Calu3 (cell line): Measurements from ENCODE around the gene CTNNBL1. TPM values are rescaled to one million over a fixed set of nuclear protein-coding genes. Genes with fewer than 3 reads are reported as not detected.

ENCODE experiments used
- BruUV-seq: library from RNA; stranded (reverse); fragments of 400-500 nt; replicated peaks from 2 replicates; lab custom pipeline; 2021; lab: Mats Ljungman, UMichigan
- CTCF ChIA-PET: fragments of 300-600 bp; sonication (Branson Sonifier 250); formaldehyde crosslinking; loops from one replicate; lab custom pipeline; 2022; ENCODE audit warnings: antibody characterized with exemption; lab: Charles Lee
- DNase-seq: peaks from one replicate; pipeline ENCODE4 v3.0.0; 2022
- H3K27ac Mint-ChIP-seq: one replicate; pipeline ENCODE4 v1.8.0; 2022; ENCODE audit warnings: mixed read lengths; ENCODE audit not compliant: unreplicated experiment
- H3K27me3 Mint-ChIP-seq: one replicate; pipeline ENCODE4 v1.8.0; 2022; ENCODE audit warnings: mixed read lengths; ENCODE audit not compliant: unreplicated experiment
- H3K36me3 Mint-ChIP-seq: one replicate; pipeline ENCODE4 v1.8.0; 2022; ENCODE audit warnings: mild to moderate bottlenecking, moderate library complexity, mixed read lengths; ENCODE audit not compliant: insufficient read depth, unreplicated experiment
- H3K4me1 Mint-ChIP-seq: one replicate; pipeline ENCODE4 v1.8.0; 2022; ENCODE audit warnings: mild to moderate bottlenecking, low read depth, mixed read lengths; ENCODE audit not compliant: unreplicated experiment
- H3K4me3 Mint-ChIP-seq: one replicate; pipeline ENCODE4 v1.8.0; 2022; ENCODE audit warnings: mild to moderate bottlenecking, low read depth, moderate library complexity, mixed read lengths; ENCODE audit not compliant: unreplicated experiment
- H3K9me3 Mint-ChIP-seq: one replicate; pipeline ENCODE4 v1.8.0; 2022; ENCODE audit warnings: low read depth, mixed read lengths; ENCODE audit not compliant: unreplicated experiment
- CTCF ChIP-seq: fragments of 200-600 bp; IDR thresholded peaks from one replicate; pipeline ENCODE4 v1.8.0; 2022; ENCODE audit warnings: antibody characterized with exemption; ENCODE audit not compliant: unreplicated experiment
- intact Hi-C: fragments of 100-400 bp; cut with micrococcal nuclease; formaldehyde crosslinking; loops from one replicate; pipeline ENCODE4 v1.10.0; 2022; ENCODE audit not compliant: unreplicated experiment
- total RNA-seq: library from RNA; stranded (reverse); gene quantifications from 2 replicates; pipeline ENCODE4 v1.2.3, GENCODE V29; 2022

The CTNNBL1 gene
- total RNA-seq, 1 experiment from 2014 or later = 106 TPM

GRCh38 chr20:37917461-37917860 lies 223.6 kb downstream of the CTNNBL1 start:
- CTCF ChIA-PET = no interaction called here

GRCh38 chr20:37918035-37918434 lies 224.2 kb downstream of the CTNNBL1 start:
- Mint-ChIP-seq H3K4me3 (no peak overlapping the region), H3K9me3 (no peaks in the 10 kb centered on the region), H3K4me1 (no peaks in the 10 kb centered on the region), H3K36me3 (no peaks in the 10 kb centered on the region), H3K27me3 (peaks cover 92% of the 10 kb centered on the region), H3K27ac (no peak overlapping the region)
- CTCF ChIA-PET = no interaction called here
- BruUV-seq = no TSS peak
- intact Hi-C loops = no loop called here
- TF ChIP-seq CTCF = no peak
- DNase-seq = no peak

More at GRCh38 chr20:37917461-37917860, 223.6 kb downstream of the CTNNBL1 start:
- intact Hi-C loops = no loop called here
- BruUV-seq = no TSS peak
- H3K27ac Mint-ChIP-seq = no peak overlapping the region
- H3K9me3 Mint-ChIP-seq = no peaks in the 10 kb centered on the region
- H3K36me3 Mint-ChIP-seq = no peaks in the 10 kb centered on the region
- H3K27me3 Mint-ChIP-seq = peaks cover 92% of the 10 kb centered on the region
- no peak for TF ChIP-seq CTCF
- no peak for DNase-seq
- H3K4me3 Mint-ChIP-seq = no peak overlapping the region
- H3K4me1 Mint-ChIP-seq = no peaks in the 10 kb centered on the region

GRCh38 chr20:37919389-37920040 lies 225.7 kb downstream of the CTNNBL1 start:
- BruUV-seq = no TSS peak
- Mint-ChIP-seq H3K36me3 (no peaks in the 10 kb centered on the region), H3K4me3 (no peak overlapping the region), H3K4me1 (no peaks in the 10 kb centered on the region), H3K27ac (no peak overlapping the region), H3K9me3 (no peaks in the 10 kb centered on the region), H3K27me3 (peaks cover 86% of the 10 kb centered on the region)
- intact Hi-C loops = no loop called here
- CTCF ChIA-PET = interaction anchor here (1.0 kb wide), 1 partner anchor 40 kb away, joined by 3 read pairs; no protein-coding TSS in a partner anchor
- no peak for TF ChIP-seq CTCF
- no peak for DNase-seq

- H3K27ac Mint-ChIP-seq = no peak overlapping the region
- no peaks in the 10 kb centered on the region for H3K4me1 Mint-ChIP-seq
- no TSS peak for BruUV-seq
- CTCF ChIA-PET = interaction anchor here (1.0 kb wide), 1 partner anchor 40 kb away, joined by 3 read pairs; no protein-coding TSS in a partner anchor
- H3K4me3 Mint-ChIP-seq = no peak overlapping the region
- H3K36me3 Mint-ChIP-seq = no peaks in the 10 kb centered on the region
- no peak for TF ChIP-seq CTCF
- intact Hi-C loops = no loop called here
- H3K27me3 Mint-ChIP-seq = peaks cover 88% of the 10 kb centered on the region
- no peaks in the 10 kb centered on the region for H3K9me3 Mint-ChIP-seq
- DNase-seq = no peak
Measured at GRCh38 chr20:37920270-37920669, 226.4 kb downstream of the CTNNBL1 start.
